ENCODE data around the gene STPG1.

- no peak for TF ChIP-seq CTCF (IDR thresholded peaks at IDR 0.05)
- TF ChIP-seq POLR2AphosphoS5 (IDR thresholded peaks at IDR 0.05), result no peak
- TF ChIP-seq POLR2A (IDR thresholded peaks at IDR 0.05), result no peak
Measured at GRCh38 chr1:24337455-24337854, 76.1 kb downstream of the STPG1 start.

Measured in breast epithelium (tissue), 3 donors.